H9 (cell line): ENCODE results near the gene GOLGA6L26. TPM values are rescaled to one million over a fixed set of nuclear protein-coding genes. Genes with fewer than 3 reads are reported as not detected.
"Not testable (repeated sequence)": the region's sequence is repeated elsewhere in the genome, so short reads cannot be mapped to it uniquely, and the experiment has no call there.

Experiments used
- DNase-seq: peaks from one replicate; pipeline ENCODE4 v3.0.0-alpha.2; 2017
- H2AFZ ChIP-seq: one replicate; pipeline ENCODE4 v1.6.1; 2013; ENCODE audit warnings: mild to moderate bottlenecking, low read length, control low read depth, moderate library complexity
- H2AK5ac ChIP-seq: 2 replicates; pipeline ENCODE4 v1.6.1; 2013; ENCODE audit warnings: low read length, control low read depth, mixed read lengths; ENCODE audit not compliant: insufficient read length
- H2BK120ac ChIP-seq: one replicate; pipeline ENCODE4 v1.6.1; 2013; ENCODE audit warnings: low read depth, mild to moderate bottlenecking, low read length, control low read depth, inconsistent platforms; ENCODE audit not compliant: poor library complexity, severe bottlenecking
- H2BK12ac ChIP-seq: 2 replicates; pipeline ENCODE4 v1.6.1; 2013; ENCODE audit warnings: low read length, control low read depth, mixed read lengths, low read depth; ENCODE audit not compliant: insufficient read length
- H2BK15ac ChIP-seq: 2 replicates; pipeline ENCODE4 v1.6.1; 2013; ENCODE audit warnings: low read depth, low read length, control low read depth
- H2BK20ac ChIP-seq: one replicate; pipeline ENCODE4 v1.6.1; 2013; ENCODE audit warnings: low read depth, mild to moderate bottlenecking, low read length, control low read depth, inconsistent platforms; ENCODE audit not compliant: poor library complexity, severe bottlenecking
- H2BK5ac ChIP-seq: 2 replicates; pipeline ENCODE4 v1.6.1; 2013; ENCODE audit warnings: low read length, control low read depth, mixed read lengths; ENCODE audit not compliant: insufficient read length
- H3K14ac ChIP-seq: 2 replicates; pipeline ENCODE4 v1.6.1; 2013; ENCODE audit warnings: low read length, control low read depth; ENCODE audit not compliant: insufficient read depth
- H3K18ac ChIP-seq: 2 replicates; pipeline ENCODE4 v1.6.1; 2013; ENCODE audit warnings: low read depth, mild to moderate bottlenecking, mixed read lengths, low read length, control low read depth; ENCODE audit not compliant: insufficient read length
- H3K23ac ChIP-seq: 2 replicates; pipeline ENCODE4 v1.6.1; 2013; ENCODE audit warnings: low read length, control low read depth, mixed read lengths, low read depth; ENCODE audit not compliant: insufficient read length
- H3K23me2 ChIP-seq: 2 replicates; pipeline ENCODE4 v1.6.1; 2013; ENCODE audit warnings: low read depth, mild to moderate bottlenecking, mixed read lengths, low read length, control low read depth; ENCODE audit not compliant: insufficient read length, poor library complexity, severe bottlenecking
- H3K27ac ChIP-seq: 2 replicates; pipeline ENCODE4 v1.5.1; 2013; ENCODE audit warnings: low read length, control low read depth, mixed read lengths, low read depth; ENCODE audit not compliant: insufficient read length
- H3K27me3 ChIP-seq: 2 replicates; pipeline ENCODE4 v1.6.1; 2013; ENCODE audit warnings: low read length, control low read depth, inconsistent platforms; ENCODE audit not compliant: insufficient read depth
- H3K4ac ChIP-seq: 2 replicates; pipeline ENCODE4 v1.6.1; 2013; ENCODE audit warnings: low read depth, mild to moderate bottlenecking, control low read depth, inconsistent platforms, low read length, moderate library complexity
- H3K4me1 ChIP-seq: 2 replicates; pipeline ENCODE4 v1.6.1; 2013; ENCODE audit warnings: low read length, control low read depth, inconsistent platforms; ENCODE audit not compliant: insufficient read depth
- H3K4me2 ChIP-seq: 2 replicates; pipeline ENCODE4 v1.6.1; 2013; ENCODE audit warnings: low read length, control low read depth, mixed read lengths; ENCODE audit not compliant: insufficient read length, insufficient read depth
- H3K56ac ChIP-seq: 2 replicates; pipeline ENCODE4 v1.6.1; 2013; ENCODE audit warnings: low read depth, mild to moderate bottlenecking, mixed read lengths, low read length, control low read depth; ENCODE audit not compliant: insufficient read length
- H3K79me1 ChIP-seq: 2 replicates; pipeline ENCODE4 v1.6.1; 2013; ENCODE audit warnings: low read depth, mild to moderate bottlenecking, moderate library complexity, low read length, control low read depth, inconsistent platforms; ENCODE audit not compliant: insufficient read depth, poor library complexity, severe bottlenecking
- H3K79me2 ChIP-seq: 2 replicates; pipeline ENCODE4 v1.6.1; 2013; ENCODE audit warnings: low read length, control low read depth, inconsistent platforms; ENCODE audit not compliant: insufficient read depth
- H3K9ac ChIP-seq: 2 replicates; pipeline ENCODE4 v1.6.1; 2013; ENCODE audit warnings: low read length, control low read depth, mixed read lengths; ENCODE audit not compliant: insufficient read length; ENCODE audit errors: extremely low read depth
- H3K9me3 ChIP-seq: one replicate; pipeline ENCODE4 v1.6.1; 2013; ENCODE audit warnings: low read depth, low read length, inconsistent platforms; ENCODE audit not compliant: control insufficient read depth
- H3T11ph ChIP-seq: one replicate; pipeline ENCODE4 v1.6.1; 2013; ENCODE audit warnings: mild to moderate bottlenecking, low read length, control low read depth, inconsistent platforms
- H4K20me1 ChIP-seq: one replicate; pipeline ENCODE4 v1.6.1; 2013; ENCODE audit not compliant: control insufficient read depth, insufficient read length, insufficient read depth
- H4K5ac ChIP-seq: 2 replicates; pipeline ENCODE4 v1.6.1; 2013; ENCODE audit warnings: low read depth, mild to moderate bottlenecking, mixed read lengths, low read length, control low read depth; ENCODE audit not compliant: insufficient read length
- H4K8ac ChIP-seq: replicated peaks from 2 replicates; pipeline ENCODE4 v1.6.1; 2013; ENCODE audit warnings: low read length, control low read depth, mixed read lengths, low read depth; ENCODE audit not compliant: insufficient read length
- H4K91ac ChIP-seq: 2 replicates; pipeline ENCODE4 v1.6.1; 2013; ENCODE audit warnings: low read depth, mild to moderate bottlenecking, moderate library complexity, mixed read lengths, low read length, control low read depth; ENCODE audit not compliant: insufficient read length
- H3K27ac Mint-ChIP-seq, 3 experiments: 2 replicates in 2 of 3; 3 replicates in 1 of 3; pipeline ENCODE4 v1.8.0; 2020 to 2021; ENCODE audit warnings: mixed read lengths in 3 of 3, mild to moderate bottlenecking in 1 of 3, moderate library complexity in 1 of 3
- H3K27me3 Mint-ChIP-seq: 2 replicates; pipeline ENCODE4 v1.8.0; 2021; ENCODE audit warnings: low read depth, mild to moderate bottlenecking, moderate library complexity, mixed read lengths
- H3K36me3 Mint-ChIP-seq, 3 experiments: 2 replicates in 2 of 3; 3 replicates in 1 of 3; pipeline ENCODE4 v1.8.0; 2020 to 2021; ENCODE audit warnings: low read depth in 3 of 3, mixed read lengths in 3 of 3; ENCODE audit not compliant: insufficient read depth in 1 of 3
- H3K4me1 Mint-ChIP-seq, 2 experiments: 2 replicates each; pipeline ENCODE4 v1.8.0; 2020; ENCODE audit warnings: mixed read lengths in 2 of 2
- H3K4me3 Mint-ChIP-seq, 2 experiments: 2 replicates in 1 of 2; 3 replicates in 1 of 2; pipeline ENCODE4 v1.8.0; 2020 to 2021; ENCODE audit warnings: mild to moderate bottlenecking in 2 of 2, mixed read lengths in 2 of 2, moderate library complexity in 1 of 2
- H3K9me3 Mint-ChIP-seq, 2 experiments: 2 replicates in 1 of 2; 3 replicates in 1 of 2; pipeline ENCODE4 v1.8.0; 2020; ENCODE audit warnings: mild to moderate bottlenecking in 2 of 2, mixed read lengths in 2 of 2, moderate library complexity in 1 of 2
- WGBS: extraction: QIAGEN DNeasy Blood & Tissue Kit; methylation state at CpG from one replicate; pipeline ENCODE4 v1.1.7; 2013; ENCODE audit warnings: missing lambda C conversion rate, low lambda C conversion rate, mixed read lengths; ENCODE audit not compliant: insufficient read length; ENCODE audit errors: extremely low coverage; 5-methylcytosine and 5-hydroxymethylcytosine counted together
- total RNA-seq: library from RNA; stranded (reverse); gene quantifications from 2 replicates; pipeline ENCODE4 v1.2.1, GENCODE V29; 2021

Gene GOLGA6L26
- total RNA-seq, 1 experiment from 2014 or later, result not detected

- H3K23ac ChIP-seq, H3K27ac Mint-ChIP-seq, H3K79me2 ChIP-seq, H3K4me1 ChIP-seq, H3K27me3 ChIP-seq, H3K4ac ChIP-seq, DNase-seq, H4K5ac ChIP-seq, H2BK15ac ChIP-seq, H3K56ac ChIP-seq, H3K27me3 Mint-ChIP-seq, H3K36me3 Mint-ChIP-seq, H2BK20ac ChIP-seq, H3K18ac ChIP-seq, H2AK5ac ChIP-seq, H4K8ac ChIP-seq, H3K4me3 Mint-ChIP-seq, H2BK120ac ChIP-seq, H2AFZ ChIP-seq, H3K23me2 ChIP-seq, H3T11ph ChIP-seq, H3K79me1 ChIP-seq, H3K27ac ChIP-seq, H2BK5ac ChIP-seq, H3K9ac ChIP-seq, H3K4me2 ChIP-seq, H4K91ac ChIP-seq, H3K4me1 Mint-ChIP-seq, H4K20me1 ChIP-seq, H3K14ac ChIP-seq, H2BK12ac ChIP-seq: not testable (repeated sequence)
- H3K9me3 ChIP-seq, result peaks cover 44% of the 10 kb centered on the region
- WGBS, result no CpG with 5 or more reads among the region's 4 CpGs
- H3K9me3 Mint-ChIP-seq, result peaks cover 47 to 58% of the 10 kb centered on the region in 2 experiments
Observed at GRCh38 chr15:23380700-23381099, 46.7 kb upstream of the GOLGA6L26 start.

GRCh38 chr15:23378946-23379345, 45.0 kb upstream of the GOLGA6L26 start:
- H2BK5ac ChIP-seq, H3K4me1 Mint-ChIP-seq, H3K79me1 ChIP-seq, H2BK15ac ChIP-seq, H4K91ac ChIP-seq, H3T11ph ChIP-seq, H3K27ac ChIP-seq, H3K4me3 Mint-ChIP-seq, H3K79me2 ChIP-seq, H3K23ac ChIP-seq, DNase-seq, H2BK20ac ChIP-seq, H3K9ac ChIP-seq, H3K4ac ChIP-seq, H2BK120ac ChIP-seq, H2BK12ac ChIP-seq, H4K20me1 ChIP-seq, H3K36me3 Mint-ChIP-seq, H3K18ac ChIP-seq, H4K8ac ChIP-seq, H2AK5ac ChIP-seq, H3K14ac ChIP-seq, H3K56ac ChIP-seq, H3K4me1 ChIP-seq, H3K27ac Mint-ChIP-seq, H2AFZ ChIP-seq, H3K27me3 Mint-ChIP-seq, H4K5ac ChIP-seq, H3K23me2 ChIP-seq, H3K27me3 ChIP-seq, H3K4me2 ChIP-seq: not testable (repeated sequence)
- no CpG with 5 or more reads among the region's 13 CpGs for WGBS
- H3K9me3 ChIP-seq, result peaks cover 26% of the 10 kb centered on the region
- peaks cover 41 to 51% of the 10 kb centered on the region in 2 experiments for H3K9me3 Mint-ChIP-seq
